Measurements from ENCODE around the gene PC.

GRCh38 chr11:66868082-66868725 lies 90.0 kb downstream of the PC start:
- TF ChIP-seq CTCF (IDR thresholded peaks at IDR 0.05; ENCODE audit: poor library complexity) (no peak), EZH2 (IDR thresholded peaks at IDR 0.05; ENCODE audit: borderline replicate concordance) (no peak)

Measured in hepatocyte (in vitro differentiated cells).